GM21723 (cell line): Measurements from ENCODE around the gene MKKS.
"Not testable (repeated sequence)": the region's sequence is repeated elsewhere in the genome, so short reads cannot be mapped to it uniquely, and the experiment has no call there.

Experiments used
- ATAC-seq: cut with Tn5 transposase; IDR thresholded peaks from one replicate; pipeline ENCODE4 v1.9.1; 2021; ENCODE audit warnings: mild to moderate bottlenecking, moderate library complexity; ENCODE audit not compliant: unreplicated experiment

MKKS gene

DNA sequence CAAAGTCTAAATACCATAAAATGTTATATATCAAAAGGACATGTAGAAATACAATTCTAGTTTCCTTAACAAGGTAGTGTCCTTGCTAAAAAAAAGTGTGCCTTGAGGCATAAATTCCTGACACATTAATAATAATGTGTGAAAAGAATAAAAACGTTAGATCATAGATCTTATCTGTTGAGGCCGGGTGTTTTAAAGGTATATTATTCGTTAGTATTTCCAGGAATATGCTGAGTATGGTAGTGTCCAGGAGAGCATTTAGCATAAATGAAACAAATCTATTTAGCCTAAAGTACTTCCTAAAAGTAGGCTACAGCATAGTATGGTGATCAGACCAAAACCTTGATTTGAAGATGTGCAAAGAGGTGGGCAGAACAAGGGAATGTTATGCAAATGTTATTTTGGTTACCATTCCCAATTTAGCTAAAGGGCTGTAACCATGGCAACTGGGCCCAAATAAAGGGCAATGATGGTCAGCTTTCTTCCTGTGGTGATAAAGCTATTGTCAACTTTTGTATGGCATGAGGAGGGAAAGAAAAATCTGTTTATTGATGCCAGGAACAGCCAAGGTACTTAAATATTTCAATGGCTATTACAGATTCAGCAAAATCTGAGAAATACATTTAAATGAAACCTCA lies 18.9 kb downstream of the MKKS start:
- ATAC-seq, result no peak

DNA sequence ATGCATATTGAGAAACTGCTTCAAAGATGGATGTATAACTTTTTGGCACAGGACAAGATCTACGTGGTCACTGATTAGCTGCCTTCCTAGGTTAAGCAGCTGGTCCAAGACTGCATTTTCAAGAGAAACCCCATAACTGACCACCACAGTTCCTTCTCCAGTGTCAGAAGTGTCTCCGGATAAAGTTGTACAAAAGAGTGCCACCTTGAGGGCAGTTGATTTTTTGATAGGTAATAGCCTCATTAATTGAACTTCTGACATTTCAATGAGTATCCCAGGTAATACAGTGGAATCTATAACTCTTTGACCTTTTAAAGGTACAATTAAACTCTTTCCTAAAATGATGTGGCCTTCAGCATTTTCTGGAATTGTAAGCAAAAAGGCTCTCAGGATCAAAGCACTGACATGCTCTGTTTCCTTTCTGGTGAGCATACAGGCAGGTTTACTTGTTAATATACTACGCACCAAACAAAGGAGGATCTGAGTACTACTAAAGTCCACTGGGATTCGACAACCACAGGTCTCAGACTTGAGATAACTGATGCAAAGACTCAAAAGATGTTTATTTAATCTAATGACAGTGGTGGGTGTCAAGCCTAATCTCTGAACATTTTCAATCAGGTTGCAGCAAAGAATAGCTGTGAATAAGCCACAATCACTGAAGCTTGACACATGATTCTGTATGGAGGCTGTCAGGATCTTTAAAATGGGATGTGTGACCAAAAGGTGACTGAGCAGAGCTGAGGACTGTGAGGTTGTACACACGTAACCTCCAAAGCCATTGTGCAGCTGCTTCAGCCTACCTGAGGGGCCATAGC lies 21.2 kb downstream of the MKKS start:
- no peak for ATAC-seq

DNA sequence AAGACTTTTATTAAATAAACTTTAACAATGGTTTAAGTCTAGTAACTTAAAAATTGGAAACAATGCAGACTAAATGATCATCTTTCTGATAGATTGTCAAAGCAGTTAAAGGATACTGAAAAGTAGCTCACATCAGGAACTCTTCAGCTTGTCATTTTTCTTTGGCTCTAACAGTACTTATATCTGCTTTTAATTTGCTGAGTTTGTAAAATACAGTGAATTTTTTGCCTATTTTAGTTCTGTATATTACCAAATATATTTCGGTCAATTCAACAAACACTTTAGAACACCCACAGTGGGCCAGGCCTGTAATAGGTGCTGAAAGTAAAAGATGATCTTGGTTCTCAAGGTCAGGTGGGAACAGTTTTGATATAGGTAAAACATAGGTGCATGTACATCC lies 22.3 kb downstream of the MKKS start:
- ATAC-seq, result no peak

DNA sequence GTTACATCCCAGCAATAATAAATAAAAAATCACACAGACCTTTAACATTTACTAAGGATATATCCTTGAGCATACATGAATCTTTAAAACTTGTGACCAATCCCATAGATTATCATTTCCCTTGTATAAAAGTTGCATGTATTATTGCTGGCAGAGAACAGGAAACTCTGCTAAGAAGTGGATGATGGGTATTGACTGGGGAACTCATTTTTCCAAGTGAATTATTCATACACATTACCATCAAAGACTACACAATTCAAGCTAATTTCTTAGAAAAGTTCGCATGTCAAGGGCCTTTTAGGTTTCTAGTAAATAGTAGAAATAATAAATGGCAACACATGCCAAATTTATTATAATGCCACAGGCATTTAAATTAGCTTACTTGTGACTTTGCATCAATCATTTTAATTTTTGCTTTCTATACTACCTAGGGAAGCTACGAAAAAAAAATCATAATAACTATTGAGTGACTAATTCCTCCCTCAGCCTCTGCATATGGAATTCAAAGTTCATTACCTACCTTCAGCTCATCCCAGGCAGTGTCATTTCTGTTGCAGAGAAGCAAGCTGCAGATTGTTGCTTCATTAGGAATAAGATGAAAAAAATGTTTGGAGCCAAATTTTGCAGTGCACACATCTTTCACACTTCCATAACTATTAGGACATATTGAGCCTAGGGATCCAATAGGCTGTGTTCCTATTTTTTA lies 25.8 kb downstream of the MKKS start:
- no peak for ATAC-seq

DNA sequence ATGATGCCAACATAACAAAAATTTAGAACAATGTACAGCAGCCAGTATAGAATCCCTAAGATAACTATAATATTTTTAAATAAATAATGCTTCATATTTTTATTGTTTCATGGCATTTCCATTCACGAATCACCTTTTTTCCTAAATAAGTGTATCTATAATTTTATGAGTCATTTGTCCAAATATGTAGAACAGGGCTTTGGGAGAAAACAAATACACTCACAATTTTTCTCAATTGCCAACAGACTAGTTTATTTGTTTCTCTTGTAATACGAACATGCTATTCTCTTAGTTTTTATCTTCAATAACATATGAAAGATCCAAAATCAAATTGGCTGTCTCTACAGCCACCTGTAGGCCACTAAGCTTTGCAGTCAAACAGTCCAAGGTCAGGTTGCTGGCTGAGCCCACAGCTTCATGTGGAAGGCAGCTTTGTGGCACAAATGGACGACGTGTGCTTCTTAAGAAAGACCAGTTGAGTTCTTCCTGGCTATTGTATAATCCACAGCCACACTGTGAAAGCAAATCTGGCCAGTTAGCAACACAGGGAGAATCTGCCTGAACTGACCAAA lies 29.0 kb downstream of the MKKS start:
- ATAC-seq, result no peak

DNA sequence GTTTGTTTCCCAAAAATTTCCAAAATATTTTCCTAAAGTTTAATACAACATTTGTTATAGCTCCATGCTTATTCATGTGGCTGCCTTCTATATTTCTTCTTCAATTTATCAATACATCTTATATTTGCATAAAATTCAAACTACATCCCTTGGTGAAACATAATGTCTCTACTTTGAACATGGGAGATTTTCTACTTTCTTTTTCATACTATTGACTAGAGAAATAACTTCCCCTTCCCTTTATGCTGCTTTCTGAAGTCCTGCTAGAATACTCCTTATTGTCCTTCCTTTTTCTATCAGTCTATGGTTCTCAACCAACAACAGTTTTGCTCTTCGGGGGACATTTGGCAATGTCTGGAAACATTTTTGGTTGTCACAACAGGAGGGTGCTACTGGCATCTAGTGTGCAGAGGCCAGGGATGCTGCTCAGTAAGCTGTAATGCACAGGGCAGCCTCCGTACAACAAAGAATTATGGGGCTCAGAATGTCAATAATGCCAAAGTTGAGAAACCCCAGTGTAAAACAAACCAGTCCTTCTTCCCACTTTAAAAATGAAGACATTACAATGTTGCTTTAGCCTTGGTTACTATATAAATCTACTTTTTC lies 29.9 kb downstream of the MKKS start:
- ATAC-seq, result no peak

DNA sequence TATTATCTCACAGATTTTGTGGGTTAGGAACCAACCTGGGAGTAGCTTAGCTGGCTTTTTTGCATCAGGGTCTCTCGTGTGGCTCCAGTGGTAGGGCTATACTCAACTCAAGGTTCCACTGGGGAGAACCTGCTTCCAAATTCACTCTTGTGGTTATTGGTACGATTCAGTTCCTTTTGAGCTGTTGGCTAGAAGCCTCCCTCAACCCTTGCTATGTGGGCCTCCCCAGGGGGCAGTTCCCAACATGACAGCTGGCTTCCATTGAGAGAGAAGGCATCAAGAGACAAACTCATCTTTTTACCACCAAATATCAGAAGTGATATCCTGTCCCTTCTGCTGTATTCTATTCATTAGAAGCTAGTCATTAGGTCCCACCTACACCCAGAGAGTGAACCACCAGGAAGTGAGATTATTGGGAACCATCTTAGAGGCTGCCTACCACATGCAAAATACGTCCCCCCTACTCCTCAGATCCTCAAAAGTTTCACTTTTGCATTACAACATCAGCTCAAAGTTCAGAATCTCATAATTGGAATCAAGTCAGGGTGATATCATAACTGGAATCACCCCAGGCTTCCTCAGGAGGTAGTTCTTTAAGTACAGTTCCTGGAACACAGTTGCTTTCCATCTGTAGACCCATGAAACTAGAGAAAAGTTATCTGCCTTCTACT lies 30.9 kb downstream of the MKKS start:
- ATAC-seq, result no peak

DNA sequence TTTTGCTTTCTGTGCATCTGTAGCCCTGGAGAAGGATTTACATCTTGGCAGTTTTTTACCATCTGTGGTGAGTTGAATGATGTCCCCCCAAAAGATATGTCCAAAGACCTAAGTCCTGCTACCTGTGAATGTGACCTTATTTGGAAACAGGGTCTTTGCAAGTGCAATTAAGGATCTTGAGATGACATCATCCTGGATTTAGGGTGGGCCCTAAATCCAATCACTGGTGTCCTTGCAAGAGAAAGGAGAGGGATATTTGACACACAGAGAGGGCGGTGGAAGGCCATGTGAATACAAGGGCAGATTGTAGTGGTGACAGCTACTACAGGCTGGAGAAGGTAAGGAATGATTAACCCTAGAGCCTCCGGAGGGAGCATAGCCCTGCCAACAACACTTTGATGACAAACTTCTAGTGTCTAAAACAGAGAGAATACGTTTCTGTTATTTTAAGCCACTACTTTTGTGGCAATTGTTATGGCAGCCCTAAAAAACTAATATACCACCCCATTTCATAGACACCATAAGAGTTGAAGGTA lies 35.1 kb downstream of the MKKS start:
- ATAC-seq, result no peak

DNA sequence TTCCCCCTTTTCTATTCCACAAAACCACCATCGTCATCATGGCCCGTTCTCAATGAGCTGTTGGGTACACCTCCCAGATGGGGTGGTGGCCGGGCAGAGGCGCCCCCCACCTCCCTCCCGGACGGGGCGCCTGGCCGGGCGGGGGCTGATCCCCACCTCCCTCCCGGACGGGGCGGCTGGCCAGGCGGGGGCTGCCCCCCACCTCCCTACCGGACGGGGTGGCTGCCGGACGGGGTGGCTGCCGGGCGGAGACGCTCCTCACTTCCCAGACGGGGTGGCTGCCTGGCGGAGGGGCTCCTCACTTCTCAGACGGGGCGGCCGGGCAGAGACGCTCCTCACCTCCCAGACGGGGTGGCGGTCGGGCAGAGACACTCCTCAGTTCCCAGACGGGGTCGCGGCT lies 39.3 kb downstream of the MKKS start:
- not testable (repeated sequence) for ATAC-seq

DNA sequence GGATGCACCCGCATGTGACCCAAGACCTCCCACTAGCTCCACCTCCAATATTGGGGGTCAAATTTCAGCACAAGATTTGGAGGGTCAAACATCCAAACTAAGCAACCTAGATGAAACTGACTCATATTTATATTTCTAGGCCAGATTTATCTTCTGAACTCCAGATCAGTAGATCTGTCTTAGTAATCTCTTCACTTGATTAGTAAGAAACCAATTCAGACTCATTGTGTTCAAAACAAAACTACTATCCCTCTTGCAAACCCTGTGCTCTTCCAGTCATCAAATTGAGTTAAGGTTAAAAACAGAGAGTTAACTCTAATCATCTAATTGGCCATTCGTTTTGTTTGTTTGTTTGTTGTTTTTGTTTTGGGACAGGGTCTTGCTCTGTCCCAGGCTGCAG lies 43.3 kb downstream of the MKKS start:
- ATAC-seq, result no peak

DNA sequence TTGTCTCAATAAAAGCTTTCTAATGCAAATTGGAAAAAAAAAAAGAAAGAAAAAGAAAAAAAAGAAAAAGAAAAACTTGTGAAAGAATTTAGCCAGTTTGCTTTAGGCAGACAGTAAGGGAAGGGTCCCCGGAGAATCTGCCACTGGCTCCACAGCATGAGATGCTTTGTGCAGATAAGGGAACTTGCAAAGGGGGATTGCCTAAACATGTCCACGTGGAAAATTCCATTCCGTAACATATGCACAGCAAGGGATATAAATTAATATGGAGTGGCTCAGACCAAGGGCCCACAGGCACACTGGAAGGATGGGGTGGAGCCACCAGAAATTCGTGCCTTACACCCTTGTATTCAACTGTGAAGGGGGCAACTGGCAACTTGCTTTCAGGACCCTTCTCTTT lies 45.4 kb downstream of the MKKS start:
- ATAC-seq, result no peak

DNA sequence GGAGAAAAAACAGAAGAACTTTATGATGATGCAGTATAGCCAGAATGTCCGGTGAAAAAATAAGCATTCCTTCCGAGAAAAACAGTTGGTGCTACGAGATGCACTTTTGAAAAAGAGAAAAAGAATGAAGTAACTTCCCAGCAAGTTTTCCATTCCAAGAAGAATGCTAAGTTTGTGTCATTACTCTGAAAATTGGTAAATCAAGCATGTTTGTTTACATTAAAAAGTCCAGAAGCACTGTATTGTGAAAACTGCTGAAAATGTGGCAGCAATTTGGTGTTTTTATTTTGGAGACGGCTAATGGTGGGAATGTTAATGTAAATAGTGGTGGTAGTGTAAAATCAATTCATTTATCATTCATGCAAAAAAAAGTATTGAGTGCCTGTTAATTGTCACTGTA lies 46.3 kb downstream of the MKKS start:
- no peak for ATAC-seq

DNA sequence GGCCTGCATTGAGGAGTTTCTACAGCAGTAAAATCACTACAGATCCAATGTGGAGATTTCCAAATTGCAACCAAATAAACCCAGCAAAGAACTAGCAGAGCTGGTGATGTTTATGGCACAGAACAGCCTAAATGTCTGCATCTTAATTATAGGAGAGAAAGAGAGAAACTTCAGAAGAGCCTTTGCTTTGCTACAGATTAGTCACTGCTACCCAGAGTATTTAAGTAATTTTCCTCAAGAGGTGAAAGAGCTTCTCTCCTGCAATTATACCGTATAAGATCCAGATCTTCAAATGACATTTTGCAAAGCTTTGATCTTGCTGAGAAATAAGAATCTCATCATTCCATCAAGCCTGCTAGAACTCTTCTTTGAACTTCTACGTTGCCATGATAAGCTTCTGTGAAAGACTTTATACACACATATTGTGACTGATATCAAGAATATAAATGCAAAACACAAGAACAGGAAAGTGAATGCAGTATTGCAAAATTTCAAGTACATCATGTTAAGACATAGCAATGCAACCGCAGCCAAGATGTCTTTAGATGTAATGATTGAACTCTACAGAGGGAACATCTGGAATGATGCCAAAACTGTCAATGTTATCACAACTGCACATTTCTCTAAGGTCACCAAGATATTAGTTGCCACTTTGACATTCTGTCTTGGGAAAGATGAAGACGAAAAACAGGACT lies 48.0 kb downstream of the MKKS start:
- no peak for ATAC-seq

DNA sequence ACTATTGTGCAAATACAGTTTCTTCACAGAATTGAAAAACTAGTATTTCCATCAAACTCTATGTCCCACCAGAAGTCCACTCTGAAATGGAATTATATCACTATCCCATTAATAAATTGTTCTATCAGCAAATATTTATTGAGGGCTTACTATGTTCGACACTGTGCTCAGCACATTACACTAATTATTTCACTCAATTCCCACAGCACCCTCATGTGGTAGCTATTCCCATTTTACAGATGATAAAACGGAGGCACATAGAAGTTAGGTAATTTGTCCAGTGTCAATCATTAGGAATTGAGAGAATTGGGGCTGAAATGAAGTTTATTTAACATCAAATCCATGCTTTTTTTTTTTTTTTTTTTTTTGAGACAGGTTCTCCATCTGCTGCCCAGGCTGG lies 52.5 kb downstream of the MKKS start:
- no peak for ATAC-seq

DNA sequence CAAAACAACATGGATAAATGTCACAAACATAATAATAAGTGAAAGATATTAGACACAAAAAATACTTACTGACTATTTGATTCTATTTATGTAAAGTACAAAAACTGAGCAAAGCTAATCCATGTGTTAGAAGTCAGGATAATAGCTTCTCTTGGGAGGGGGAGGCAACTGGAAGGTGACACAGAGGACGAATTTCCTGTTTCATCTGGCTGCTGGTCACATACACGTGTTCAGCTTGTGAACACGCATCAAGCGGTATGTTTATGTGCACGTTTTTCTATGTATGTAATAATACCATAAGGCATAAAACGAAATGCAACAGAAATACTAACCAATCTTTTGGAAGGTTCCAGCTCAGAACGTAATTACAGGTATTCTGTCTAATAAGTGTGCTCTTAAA lies 54.3 kb downstream of the MKKS start:
- ATAC-seq, result no peak

DNA sequence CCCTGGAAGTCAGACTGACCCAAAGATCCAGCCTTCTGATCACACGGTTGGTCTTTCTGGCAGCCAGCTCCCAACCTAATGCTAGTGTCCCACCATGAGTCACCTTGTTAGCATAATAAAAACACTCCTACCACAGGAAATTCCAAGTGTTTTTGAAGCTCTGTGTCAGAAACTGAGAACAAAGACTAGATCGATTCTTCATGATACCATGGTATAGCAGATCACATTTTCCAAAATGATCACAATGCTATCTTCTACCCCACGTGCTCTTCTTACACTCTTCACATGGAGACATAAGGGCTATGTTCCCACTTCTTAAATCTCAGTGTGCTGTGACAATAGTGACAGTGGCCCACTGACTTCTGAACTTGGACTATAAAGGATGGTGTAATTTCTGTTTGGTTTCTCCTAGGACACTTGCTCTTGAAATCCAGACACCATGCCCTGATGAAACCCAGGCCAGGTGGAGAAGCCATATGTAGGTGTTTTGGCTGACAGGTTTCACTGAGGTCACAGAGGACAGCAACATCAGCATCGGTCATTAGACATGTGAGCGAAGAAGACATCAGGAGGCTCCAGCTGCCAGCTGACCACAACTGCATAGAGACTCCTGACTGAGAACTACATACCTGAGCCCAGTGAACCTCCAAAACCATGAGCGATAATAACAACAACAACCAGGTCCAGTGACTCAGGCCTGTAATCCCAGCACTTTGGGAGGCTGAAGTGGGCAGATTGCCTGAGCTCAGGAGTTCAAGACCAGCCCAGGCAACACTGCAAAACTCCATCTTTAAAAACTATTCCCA lies 57.5 kb downstream of the MKKS start:
- ATAC-seq, result no peak

DNA sequence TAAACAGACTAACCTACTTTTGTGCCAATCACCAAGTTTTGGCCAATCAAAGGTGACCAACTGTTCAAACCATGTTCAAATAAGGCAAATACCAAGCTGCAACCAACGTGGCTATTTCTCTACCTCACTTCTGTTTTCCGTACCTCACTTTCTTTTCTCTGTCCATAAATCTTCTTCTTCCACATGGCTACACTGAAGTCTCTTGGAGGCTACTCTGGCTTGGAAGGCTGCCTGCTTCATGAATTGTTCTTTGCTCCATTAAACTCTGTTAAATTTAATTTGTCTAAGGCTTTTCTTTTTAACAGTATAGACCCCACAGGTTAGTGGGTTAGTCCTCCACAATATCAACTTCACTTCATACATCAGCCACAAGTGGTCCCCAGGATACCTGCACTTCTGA lies 58.8 kb downstream of the MKKS start:
- ATAC-seq, result no peak

DNA sequence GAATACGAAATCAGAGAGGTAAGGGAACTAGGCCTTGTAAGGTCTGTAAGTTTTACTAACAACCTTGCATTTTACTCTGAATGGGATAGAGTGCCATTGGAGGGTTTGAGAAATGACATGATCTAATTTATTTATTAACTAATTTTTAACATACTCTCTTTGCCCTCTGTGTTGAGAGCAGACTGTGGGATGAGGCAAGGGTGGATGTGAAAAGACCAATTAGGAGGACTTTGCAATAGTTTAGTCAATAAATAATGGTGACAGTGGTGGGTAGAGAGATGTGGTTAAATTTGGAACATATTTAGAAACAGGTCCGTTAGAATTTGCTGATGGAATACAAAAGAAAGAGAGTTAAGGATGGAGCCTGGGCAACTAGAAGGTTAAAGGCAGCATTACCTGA lies 60.0 kb downstream of the MKKS start:
- ATAC-seq, result no peak

DNA sequence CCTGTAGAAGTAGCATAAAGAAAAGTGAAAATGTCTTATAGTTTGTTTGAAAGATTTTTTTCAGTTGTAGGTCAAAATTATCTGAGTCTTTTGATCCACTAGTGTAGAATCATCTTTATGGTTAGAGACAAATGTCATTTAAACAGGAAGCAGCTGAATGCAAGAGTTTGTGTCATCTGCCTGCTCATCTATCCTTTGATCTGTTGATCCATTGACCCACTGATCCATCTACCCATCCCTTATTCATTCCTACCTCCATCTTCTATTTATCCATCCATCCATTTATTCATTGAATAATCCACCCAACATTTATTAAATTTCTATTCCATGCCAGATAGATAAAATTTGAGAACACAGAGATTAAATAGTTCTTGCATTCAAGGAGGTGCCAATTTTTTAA lies 62.6 kb downstream of the MKKS start:
- no peak for ATAC-seq
